ENCODE measurements around the gene ANKHD1.

Gene ANKHD1

DNA sequence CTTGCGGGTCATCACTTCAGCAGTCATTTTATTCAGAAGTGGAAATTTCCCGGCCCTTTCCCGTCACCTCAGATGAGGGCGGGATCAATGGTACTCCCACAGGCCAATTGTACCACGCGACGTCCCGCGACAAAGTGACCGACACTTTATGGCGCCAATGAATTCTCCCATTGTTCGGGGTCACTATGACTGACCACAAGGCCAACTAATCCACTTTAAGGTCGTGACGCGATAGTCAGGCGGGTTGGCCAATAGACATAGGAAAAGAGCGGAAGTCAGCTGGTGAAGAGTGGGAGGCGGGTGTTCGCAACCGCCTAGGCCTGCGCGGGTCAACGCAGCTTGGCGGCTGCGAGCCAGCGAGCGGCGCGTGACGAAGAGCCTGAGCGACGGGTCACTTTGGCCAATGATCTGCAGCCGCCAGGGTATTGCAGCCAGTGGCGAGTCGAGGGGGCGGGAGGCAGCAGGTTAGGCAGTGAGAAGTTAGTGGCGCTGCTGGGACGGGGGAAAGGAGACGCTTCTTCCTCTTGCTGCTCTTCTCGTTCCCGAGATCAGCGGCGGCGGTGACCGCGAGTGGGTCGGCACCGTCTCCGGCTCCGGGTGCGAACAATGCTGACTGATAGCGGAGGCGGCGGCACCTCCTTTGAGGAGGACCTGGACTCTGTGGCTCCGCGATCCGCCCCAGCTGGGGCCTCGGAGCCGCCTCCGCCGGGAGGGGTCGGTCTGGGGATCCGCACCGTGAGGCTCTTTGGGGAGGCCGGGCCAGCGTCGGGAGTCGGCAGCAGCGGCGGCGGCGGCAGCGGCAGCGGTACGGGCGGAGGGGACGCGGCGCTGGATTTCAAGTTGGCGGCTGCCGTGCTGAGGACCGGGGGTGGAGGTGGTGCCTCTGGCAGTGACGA lies at the start of gene ANKHD1:
TSS of gene ANKHD1 (plus strand) at position 472 of the 896 bp plus-strand sequence. CDS start at position 607, 135 bp downstream.
- peak; percentile 91 to 94 for DNase-seq (ENCODE audit: low read depth in 2 of 2)

DNA sequence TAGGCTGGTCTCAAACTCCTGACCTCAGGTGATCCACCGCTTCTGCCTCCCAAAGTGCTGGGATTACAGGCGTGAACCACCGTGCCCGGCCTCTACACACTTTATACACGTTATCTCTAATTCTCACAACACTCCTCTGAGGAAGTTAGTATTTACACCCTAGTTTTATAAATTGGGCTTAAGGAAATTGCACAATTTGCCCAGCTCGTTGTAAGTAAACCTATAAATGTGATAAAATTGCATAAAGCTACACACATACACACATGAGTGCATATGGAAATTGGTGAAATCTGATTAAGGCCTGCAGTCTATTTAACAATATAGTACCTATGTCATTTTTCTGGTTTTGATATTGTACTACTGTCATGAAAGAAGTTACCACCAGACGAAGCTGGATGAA lies 46.1 kb upstream of the ANKHD1 start:
- no peak for DNase-seq (ENCODE audit: low read depth in 2 of 2)

GRCh38 chr5:140356853-140357725 lies 44.5 kb upstream of the ANKHD1 start:
- no peak for DNase-seq (ENCODE audit: low read depth in 2 of 2)

GRCh38 chr5:140357726-140358093 lies 43.9 kb upstream of the ANKHD1 start:
- DNase-seq (ENCODE audit: low read depth in 2 of 2) = peak; percentile 58 to 69

GRCh38 chr5:140358738-140359310 lies 42.8 kb upstream of the ANKHD1 start:
- no peak for DNase-seq (ENCODE audit: low read depth in 2 of 2)

DNA sequence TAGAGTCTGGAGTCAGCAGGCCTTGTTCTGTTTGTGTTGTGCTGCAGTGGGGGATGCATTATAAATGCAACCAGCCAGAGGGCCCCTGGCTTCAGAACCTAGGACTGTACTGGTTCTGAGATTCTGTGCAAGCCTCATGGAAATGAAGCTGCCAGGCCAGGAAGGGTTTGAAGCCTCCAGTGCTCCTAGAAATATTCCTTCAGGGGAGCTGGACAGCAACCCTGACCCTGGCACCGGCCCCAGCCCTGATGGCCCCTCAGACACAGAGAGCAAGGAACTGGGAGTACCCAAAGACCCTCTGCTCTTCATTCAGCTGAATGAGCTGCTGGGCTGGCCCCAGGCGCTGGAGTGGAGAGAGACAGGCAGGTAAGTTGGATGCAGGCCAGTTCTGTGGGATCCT lies 41.5 kb upstream of the ANKHD1 start, which contains the start of gene SLC4A9:
TSS of gene SLC4A9 (plus strand) at position 94 of the 400 bp plus-strand sequence. CDS start at position 137, 43 bp downstream.
- no peak for DNase-seq (ENCODE audit: low read depth in 2 of 2)

GRCh38 chr5:140360681-140361479 lies 40.8 kb upstream of the ANKHD1 start:
- no peak for DNase-seq (ENCODE audit: low read depth in 2 of 2)

DNA sequence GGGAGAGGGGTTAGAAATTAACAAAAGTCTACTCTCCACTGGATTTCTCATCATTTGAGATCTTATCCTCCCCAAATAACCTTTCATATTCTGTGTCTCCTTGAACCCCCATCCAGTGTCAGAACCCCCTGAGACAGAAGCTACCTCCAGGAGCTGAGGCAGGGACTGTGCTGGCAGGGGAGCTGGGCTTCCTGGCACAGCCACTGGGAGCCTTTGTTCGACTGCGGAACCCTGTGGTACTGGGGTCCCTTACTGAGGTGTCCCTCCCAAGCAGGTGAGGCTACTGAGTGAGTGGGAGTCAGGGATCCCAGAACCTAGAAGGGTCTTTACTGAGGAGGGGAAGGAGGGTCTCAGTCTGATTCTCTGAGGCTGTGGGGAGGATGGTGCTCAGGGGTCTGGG lies 39.7 kb upstream of the ANKHD1 start:
- no peak for DNase-seq (ENCODE audit: low read depth in 2 of 2)

GRCh38 chr5:140362311-140362710 lies 39.3 kb upstream of the ANKHD1 start:
- DNase-seq (ENCODE audit: low read depth in 2 of 2) = no peak

GRCh38 chr5:140362875-140363630 lies 38.6 kb upstream of the ANKHD1 start:
- DNase-seq (ENCODE audit: low read depth in 2 of 2) = peak; percentile 62 to 89

GRCh38 chr5:140363631-140364471 lies 37.8 kb upstream of the ANKHD1 start:
- DNase-seq (ENCODE audit: low read depth in 2 of 2) = no peak

DNA sequence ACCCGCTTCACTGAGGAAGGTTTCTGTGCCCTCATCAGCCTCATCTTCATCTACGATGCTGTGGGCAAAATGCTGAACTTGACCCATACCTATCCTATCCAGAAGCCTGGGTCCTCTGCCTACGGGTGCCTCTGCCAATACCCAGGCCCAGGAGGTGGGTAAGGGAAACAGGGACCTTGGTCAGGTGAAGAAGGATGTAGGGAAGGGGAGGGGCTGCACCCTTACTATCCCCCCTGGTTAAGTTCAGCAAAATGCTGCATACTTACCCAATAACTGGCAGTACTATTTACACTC lies 37.2 kb upstream of the ANKHD1 start:
- no peak for DNase-seq (ENCODE audit: low read depth in 2 of 2)

DNA sequence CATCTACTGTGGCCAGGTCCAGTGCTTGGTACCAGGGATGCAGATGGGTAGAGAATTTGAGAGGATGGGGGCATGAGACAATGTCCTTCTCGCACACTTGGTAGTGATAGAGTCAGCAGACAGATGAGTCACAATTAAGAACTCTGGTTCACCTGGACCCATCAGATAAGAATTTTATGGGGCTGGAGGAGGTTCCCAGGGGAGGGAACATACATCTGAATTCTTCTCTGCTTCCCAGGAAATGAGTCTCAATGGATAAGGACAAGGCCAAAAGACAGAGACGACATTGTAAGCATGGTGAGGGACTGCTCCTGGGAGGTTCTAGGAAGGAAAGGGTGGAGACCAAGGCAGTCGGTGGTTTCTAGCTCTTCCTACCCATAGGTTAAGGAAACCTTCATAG lies 36.4 kb upstream of the ANKHD1 start:
- no peak for DNase-seq (ENCODE audit: low read depth in 2 of 2)

GRCh38 chr5:140365941-140366340 lies 35.7 kb upstream of the ANKHD1 start:
- DNase-seq (ENCODE audit: low read depth in 2 of 2) = no peak

DNA sequence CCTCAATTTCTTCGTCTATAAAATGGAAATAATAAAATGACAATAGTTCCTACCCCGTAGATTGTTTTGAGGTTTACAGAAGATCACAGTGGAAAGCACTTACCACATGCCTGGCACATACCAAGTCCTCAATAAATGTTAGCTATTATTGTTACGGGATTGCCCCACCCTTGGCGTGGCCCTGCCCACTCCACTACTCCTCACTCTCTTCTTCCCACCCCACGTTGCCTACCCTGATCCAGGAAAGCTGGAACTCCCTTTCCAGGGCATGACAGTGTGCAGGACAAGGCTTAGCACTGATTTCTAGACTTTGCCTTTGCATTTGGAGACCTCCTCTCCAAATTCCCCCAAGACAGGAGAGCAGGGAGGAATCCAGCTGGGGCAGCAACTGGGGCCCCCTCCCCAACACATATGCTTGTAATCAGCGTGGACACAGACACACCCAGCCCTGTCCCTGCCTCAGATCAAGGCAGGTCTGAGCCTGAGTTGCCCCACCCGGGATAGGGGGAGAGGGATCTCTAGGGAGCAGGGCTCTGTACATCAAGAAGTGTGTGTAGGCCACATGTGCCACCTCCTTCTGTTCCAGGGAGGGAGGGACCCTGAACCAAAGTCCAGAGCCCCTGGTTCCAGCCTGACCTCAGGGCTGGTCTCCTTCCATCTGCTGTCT lies 34.9 kb upstream of the ANKHD1 start:
- DNase-seq (ENCODE audit: low read depth in 2 of 2) = no peak

- DNase-seq (ENCODE audit: low read depth in 2 of 2) = no peak
Observed at GRCh38 chr5:140367256-140368013, 34.2 kb upstream of the ANKHD1 start.

- DNase-seq (ENCODE audit: low read depth in 2 of 2) = no peak
Observed at GRCh38 chr5:140371356-140372151, 30.1 kb upstream of the ANKHD1 start.

Data from stimulated activated CD4-positive, alpha-beta T cell treated with anti-CD3 and anti-CD28 coated beads, Interleukin-12 subunit alpha, Interleukin-12 subunit beta, amount 100 ng/mL, for 24 hours (primary cell).